GM19372 (cell line): ENCODE results near the gene PDE3B.
"Not testable (repeated sequence)": the region's sequence is repeated elsewhere in the genome, so short reads cannot be mapped to it uniquely, and the experiment has no call there.

Experiments
- ATAC-seq: cut with Tn5 transposase; IDR thresholded peaks from one replicate; pipeline ENCODE4 v1.9.1; 2021; ENCODE audit warnings: mild to moderate bottlenecking, low read depth, moderate library complexity; ENCODE audit not compliant: unreplicated experiment

The PDE3B gene

DNA sequence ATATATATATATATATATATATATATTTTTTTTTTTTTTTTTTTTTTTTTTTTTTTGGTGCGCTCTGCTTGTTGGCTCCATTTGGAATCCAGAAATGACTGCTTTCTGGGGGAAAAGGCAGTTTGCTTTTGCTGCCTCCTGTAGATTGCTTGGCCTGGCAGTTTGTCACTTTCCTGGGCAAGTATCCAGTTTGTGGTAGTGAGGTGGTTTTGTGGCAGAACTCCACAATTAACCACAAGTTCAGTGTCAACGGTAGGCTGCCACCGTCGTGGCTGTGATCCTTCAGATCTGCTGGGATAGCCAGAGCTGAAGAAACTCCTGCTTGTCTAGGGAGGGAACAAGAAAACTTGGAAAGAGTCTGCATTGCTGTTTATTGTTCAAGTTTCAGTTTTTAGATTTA, 5.0 kb upstream of the PDE3B start:
- no peak for ATAC-seq

DNA sequence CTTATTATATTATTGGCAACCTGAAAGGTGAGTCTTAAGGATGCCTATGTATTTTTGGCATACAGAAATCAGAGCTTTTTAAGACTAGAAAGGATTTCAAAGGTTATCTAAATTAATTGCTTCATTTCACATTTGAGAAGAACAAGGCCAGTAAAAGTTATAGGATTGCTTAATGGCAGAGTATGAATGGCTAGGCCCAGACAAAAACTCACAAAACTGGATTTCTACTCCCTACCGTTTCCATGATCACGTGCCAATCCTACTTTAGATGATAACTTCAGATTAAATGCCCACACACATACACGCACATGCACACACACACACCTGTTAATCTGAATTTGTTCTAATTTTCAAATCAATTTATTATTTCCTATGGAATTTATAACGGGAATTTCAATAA, 1.8 kb upstream of the PDE3B start:
- ATAC-seq = no peak

DNA sequence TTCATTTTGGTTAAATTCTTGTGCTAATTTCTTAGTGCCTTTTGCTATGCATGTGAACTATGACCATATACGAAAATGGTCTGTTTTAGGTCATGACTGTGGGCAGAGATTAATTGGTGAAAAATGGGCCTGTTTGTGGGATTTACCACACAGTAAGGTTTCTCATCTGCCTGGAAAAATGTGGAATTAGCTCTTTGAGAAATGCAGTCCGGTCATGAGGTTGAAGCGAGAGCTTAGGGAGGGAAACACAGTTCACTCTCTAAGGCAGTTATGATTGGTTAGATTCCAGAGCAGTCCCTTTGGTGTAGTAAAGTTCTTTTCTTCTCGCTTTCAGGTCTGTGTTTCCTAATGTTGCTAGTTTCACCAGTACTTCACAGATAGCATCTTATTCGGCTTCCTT, 1.2 kb upstream of the PDE3B start:
- no peak for ATAC-seq

DNA sequence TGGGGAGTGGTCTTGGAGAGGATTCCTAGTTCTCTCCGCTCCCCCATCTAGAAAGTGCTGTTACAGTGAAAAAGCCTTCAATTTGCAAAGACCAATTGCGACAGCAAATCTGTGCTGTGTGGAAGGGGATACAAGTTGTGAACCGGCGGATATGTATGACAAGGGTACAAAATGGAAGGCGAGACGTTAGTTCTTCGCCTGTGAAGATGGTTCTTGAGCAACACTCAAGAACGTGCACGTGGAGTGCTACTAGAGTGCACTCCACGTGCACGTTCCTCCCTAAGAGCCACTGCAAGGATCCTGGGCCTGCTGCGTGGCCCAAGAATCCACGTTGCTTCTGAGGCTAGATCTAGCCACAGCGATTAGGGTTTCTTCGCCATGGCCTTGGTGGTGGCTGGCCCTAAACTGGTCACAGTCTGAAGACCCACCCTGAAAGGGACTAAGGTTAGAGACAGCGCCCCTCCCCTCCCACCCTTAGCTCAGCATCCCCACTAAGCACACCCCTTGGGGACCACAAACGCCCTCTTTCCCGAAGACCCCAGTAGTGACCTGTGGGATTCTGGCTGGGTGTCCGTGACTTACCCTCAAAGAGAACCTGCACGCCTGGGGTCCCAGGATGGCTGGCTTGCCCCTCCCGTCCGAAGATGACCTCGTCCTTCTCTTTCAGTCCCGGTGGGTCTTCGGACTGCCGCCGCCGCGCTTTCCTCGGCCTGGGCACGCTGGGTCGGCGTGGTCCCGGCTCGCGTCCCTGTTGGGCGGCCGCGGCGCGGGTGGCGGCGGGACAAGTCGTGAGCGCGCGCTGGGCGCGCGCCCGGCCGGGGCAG, 519 bp upstream of the PDE3B start:
- no peak for ATAC-seq

DNA sequence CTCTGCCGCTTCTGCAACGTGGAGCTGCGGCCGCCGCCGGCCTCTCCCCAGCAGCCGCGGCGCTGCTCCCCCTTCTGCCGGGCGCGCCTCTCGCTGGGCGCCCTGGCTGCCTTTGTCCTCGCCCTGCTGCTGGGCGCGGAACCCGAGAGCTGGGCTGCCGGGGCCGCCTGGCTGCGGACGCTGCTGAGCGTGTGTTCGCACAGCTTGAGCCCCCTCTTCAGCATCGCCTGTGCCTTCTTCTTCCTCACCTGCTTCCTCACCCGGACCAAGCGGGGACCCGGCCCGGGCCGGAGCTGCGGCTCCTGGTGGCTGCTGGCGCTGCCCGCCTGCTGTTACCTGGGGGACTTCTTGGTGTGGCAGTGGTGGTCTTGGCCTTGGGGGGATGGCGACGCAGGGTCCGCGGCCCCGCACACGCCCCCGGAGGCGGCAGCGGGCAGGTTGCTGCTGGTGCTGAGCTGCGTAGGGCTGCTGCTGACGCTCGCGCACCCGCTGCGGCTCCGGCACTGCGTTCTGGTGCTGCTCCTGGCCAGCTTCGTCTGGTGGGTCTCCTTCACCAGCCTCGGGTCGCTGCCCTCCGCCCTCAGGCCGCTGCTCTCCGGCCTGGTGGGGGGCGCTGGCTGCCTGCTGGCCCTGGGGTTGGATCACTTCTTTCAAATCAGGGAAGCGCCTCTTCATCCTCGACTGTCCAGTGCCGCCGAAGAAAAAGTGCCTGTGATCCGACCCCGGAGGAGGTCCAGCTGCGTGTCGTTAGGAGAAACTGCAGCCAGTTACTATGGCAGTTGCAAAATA, 816 bp downstream of the PDE3B start:
- ATAC-seq = peak; percentile 48

DNA sequence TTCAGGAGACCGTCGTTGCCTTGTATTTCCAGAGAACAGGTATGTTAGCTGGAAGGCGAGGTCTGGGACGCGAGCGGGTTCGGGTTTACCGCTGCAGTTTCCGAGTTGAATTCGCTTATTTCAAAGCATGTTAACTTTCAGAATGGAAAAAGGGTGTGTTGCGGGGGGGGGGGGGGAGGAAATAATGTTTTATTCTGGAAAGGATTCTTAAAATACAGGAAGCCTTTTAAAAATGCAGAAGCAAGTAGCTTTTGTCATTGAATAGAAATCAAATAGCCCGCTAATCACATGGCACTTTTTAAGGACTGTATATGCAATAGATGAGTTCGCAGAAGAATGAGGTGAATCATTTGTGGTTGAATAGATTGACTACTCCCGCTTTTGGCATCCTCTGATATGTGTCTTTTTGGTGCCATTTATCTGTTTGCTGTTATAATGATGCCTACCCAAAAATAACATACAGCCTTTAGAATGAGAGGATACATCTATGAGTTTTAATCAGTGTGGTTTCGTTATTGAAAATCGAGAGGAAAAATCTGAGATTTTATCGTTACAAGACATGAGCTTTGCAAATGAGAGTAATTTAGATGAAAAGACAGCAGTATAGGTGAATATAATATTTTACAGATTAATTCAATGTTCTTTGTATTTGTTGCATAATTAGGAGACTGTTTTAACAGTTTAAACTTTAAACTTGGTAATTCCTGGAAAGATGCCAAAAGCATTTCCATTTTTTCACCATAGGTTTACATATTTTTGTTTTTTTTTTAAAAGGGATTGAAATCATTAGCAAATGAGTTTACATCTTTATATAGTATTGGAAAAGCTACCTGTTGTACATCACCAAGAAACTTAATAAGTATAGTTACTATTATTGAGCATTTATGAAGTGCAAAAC, 1.7 kb downstream of the PDE3B start:
- no peak for ATAC-seq

DNA sequence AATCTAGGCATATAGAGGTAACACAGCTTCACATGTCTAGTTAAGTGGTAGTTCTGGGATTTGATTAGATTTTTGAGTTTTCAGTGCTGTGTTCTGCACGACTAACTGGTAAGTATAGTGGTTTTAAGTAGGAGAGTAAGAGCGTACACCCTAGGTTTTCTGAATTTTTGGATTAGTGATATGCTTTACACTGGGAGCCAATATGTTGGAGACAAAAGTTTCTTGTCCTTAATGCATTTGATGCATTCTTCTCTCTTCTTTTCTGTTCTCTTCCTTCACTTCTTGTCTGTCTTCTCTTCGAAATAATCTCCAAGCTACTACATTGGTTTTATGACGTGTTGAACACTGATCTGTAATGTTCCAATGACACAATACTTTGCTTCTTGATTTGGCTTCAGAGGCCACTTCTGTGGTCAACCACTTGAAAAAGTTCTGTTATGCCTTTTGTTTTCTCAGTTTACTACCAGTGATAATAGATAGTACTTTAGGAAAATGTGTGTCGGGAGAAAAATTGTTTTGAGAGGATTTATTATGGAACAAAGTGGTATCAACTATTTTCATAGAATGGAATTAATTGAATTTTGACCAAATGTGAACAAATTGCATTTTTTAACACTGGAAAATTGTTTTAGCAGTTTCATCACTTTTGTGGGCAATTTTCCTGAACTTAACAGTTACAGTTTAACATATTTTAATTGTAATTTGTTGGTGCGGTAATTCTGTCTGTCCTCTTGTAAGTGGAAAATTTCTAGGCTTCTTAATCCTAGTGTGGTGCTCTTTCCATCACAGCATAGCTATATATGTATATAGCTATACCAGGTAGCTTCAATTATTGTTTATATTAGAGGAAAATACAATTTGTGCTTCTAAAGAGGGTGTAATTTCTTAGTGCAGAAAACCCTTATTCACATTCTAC, 2.6 kb downstream of the PDE3B start:
- no peak for ATAC-seq

DNA sequence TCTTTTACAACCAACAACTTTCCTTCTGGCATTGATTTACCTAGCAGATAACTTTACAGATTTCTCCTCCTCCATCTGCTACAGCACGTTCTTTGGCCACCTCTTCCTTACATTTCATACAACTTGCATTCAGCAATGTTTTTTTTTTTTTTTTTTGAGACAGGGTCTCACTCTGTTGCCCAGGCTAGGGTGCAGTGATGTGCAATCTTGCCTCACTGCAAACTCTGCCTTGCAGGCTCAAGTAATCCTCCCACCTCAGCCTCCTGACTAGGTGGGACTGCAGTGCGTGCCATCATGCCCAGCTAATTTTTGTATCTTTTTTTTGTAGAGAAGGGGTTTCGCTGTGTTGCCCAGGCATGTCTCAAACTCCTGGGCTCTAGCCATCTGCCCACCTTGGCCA, 6.5 kb downstream of the PDE3B start:
- no peak for ATAC-seq

DNA sequence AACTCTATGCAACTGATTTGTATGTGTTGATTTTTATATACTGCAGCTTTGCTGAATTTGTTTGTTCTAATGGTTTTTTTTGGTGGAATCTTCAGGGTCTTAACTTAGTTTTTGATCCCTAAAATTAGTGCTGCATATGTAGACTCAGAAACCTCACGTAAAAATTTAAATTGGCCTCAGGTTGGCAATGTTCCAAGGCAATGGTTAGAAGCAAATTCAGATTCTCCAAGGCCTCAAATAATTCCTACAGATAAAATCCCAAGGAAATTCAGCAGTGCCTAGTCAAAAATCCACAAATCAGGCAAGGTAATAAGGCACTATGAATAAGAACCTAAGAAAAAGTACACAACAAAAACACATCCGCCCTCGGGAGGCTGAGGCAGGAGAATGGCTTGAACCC, 9.5 kb downstream of the PDE3B start:
- no peak for ATAC-seq

DNA sequence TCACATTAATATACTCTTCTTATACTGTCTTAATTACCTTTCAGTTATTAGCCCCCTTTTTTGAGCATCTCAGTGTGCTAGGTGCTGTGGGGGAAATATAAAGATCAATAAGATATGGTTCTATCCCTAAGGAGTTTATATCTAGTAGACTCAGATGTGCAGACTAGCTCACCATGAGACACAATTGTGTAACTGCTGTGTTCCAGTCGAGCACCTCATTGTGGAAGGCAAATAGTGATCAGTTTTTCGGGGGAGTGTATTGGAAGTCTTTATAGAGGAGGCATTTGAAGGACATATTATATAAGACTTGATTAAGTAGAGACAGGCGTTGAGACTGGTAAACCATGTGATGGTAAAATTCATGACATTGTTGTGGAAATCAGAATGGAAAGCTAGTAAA, 11.8 kb downstream of the PDE3B start:
- no peak for ATAC-seq

DNA sequence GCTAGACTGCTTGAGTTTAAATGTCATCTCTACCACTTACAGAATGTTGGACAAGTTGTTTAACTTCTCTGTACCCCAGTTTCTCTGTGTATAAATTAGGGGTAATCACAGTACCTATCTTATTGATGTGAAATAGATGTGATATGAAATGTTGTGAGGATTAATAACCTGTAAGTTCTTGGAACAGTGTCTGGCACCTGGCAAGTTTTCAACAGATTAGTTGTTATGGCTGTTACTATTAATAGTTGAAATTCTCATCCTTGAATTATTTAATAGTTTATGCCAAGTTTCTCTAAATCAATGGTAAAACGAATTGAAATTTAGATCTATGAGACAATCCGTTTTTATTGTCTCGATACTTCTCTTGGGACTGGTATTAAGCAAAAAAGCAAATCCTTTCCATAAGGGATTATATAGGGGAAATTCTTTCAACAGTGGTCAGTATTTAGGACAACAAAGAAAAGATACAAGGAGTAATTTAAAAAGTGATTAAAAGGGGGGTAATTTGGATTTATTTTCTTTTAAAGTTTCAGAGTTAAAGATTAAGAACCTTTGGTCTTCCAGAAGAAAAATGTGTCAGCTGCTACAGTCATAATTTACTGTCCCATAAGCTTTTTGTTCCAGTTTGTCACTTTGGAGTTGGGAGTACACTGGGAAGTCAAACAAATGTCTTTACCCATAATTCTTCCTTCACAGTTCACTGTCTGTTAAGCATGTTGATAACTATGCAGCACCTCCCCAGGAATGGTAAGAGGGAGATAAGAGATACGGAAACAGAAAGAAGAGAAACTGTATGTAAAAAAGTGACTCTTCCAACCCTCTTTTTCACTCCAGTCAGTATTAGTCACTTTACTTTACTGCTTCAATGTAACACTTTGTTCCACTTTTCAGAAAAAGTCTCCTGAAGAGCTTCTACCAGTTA, 13.2 kb downstream of the PDE3B start:
- ATAC-seq = no peak

DNA sequence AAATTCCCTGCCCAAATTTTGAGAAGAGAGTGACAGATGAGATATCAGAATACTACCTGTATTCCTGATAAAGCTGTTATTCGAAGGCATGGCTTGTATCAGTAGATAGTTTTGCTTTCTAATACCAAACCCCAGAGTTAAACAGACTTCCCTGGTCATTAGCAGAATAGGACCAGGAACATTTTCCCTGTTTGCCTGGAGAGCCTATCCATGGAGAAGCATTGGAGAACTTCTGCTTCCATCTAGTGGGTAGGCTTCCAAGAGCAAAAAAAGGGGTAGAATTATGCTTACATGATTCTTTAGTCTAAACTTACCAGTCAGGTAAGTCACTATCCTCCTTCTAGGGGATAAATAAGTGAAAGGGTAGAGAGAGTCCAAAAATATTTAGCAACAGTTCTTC, 14.2 kb downstream of the PDE3B start:
- no peak for ATAC-seq

DNA sequence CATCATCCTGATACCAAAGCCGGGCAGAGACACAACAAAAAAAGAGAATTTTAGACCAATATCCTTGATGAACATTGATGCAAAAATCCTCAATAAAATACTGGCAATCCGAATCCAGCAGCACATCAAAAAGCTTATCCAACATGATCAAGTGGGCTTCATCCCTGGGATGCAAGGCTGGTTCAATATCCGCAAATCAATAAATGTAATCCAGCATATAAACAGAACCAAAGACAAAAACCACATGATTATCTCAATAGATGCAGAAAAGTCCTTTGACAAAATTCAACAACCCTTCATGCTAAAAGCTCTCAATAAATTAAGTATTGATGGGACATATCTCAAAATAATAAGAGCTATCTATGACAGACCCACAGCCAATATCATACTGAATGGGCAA, 21.3 kb downstream of the PDE3B start:
- ATAC-seq = not testable (repeated sequence)

DNA sequence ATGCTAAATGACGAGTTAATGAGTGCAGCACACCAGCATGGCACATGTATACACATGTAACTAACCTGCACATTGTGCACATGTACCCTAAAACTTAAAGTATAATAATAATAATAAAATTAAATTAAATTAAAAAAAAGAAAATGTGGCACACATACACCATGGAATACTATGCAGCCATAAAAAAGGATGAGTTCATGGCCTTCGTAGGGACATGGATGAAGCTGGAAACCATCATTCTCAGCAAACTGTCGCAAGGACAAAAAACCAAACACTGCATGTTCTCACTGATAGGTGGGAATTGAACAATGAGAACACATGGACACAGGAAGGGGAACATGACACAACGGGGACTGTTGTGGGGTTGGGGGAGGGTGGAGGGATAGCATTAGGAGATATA, 23.7 kb downstream of the PDE3B start:
- ATAC-seq = not testable (repeated sequence)

DNA sequence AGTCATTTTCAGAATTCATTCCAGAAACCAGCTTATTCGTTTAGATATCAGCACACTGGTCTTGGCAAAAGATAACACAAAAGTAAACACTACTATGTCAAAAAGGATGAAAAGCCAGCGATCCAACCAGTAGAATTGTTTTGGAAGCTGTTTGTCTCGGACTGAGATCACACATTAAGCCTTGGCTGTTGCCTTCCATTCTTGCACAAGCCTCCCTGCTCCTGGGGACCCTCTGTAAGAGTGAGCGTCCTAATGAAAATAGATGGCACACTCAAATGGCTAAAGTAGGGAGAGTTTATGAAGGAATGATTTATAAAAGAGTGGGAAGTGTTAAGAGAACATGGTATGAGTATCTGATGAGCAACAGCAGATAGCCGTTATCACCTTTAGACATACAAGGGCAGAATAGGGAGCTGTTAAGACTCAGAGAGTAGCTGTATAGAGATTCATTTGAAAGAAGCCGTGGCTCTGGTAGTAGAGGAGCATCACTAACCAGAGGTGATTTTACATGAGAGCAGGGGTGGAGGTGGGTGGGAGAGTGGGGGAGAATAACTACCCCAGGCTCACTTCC, 25.2 kb downstream of the PDE3B start:
- no peak for ATAC-seq

DNA sequence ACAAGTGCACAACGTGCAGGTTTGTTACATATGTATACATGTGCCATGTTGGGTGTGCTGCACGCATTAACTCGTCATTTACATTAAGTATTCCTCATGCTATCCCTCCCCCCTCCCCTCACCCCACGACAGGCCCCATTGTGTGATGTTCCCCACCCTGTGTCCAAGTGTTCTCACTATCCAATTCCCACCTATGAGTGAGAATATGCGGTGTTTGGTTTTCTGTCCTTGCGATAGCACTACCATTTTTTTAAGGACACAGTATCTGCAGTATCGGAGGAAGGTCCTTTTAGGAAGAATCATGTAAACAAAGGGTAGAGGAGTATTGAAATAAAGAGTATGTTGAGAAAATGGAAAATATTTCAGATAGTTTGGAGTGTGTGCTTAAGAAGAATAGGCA, 25.9 kb downstream of the PDE3B start:
- ATAC-seq = no peak

DNA sequence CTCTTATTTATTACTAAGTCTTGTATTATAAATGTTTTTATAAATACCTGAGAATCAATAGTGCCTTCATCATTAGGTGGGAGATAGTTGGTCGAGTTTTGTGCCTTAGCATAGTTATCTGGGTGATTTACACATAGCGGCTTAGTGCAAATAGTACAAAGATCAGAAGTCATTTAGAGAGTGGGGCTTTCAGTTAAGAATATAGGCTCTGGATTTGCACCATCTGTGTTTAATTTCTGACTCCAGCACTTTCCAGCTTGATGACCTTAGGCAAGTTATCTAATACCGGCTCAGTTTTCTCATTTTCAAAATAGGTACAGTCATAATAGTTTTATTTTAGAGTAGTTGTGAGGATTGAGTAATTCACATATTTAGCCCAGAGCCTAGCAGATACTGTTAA, 26.4 kb downstream of the PDE3B start:
- ATAC-seq = no peak

DNA sequence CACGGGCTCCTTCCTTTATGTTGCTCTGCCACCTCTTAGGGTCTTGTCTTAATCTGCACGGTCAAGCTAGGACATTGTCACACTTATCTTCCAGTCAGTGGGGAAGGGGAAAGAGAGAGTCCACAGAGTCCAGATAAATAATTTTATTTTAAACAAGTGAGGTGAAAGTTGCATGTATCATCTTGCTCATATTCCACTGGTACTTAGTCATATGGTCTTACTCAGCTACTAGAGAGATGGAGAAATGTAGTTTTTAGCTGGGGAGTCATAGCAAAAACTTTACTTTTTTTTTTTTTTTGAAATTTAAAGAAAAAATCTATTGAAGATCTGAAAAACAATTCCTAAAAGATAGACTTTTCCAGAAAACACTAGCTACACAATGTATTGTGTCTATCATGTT, 29.0 kb downstream of the PDE3B start:
- ATAC-seq = no peak

DNA sequence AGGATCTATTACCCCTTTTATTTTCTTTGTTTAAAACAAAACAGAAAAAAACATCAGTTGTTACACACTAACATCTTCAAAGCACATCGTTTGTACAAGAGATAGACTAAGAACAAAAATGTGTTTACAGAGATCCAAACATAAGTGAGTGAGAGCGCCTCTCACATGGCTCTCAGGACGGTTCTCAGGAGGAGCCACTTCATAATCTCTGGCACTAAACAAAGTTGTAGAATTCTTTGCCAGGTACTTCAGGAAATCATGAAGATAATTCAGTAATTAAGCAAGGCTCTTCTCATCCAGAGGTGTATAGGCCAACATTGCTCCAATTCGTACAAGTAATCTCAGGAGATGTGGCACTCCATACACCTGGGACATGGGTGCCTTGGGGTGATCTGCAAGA, 29.8 kb downstream of the PDE3B start:
- ATAC-seq = no peak
